Nephron progenitor cell (in vitro differentiated cells): Measurements from ENCODE around the gene BRAT1.
A peak's percentile ranks its signal among the peaks of the same experiment; 100 is the strongest.

Experiments used
- DNase-seq: peaks from one replicate; pipeline ENCODE4 v3.0.0; 2021
- H3K27ac Mint-ChIP-seq: 2 replicates; pipeline ENCODE4 v1.8.0; 2021; ENCODE audit warnings: mild to moderate bottlenecking, moderate library complexity, mixed read lengths
- H3K27me3 Mint-ChIP-seq: 2 replicates; pipeline ENCODE4 v1.8.0; 2021; ENCODE audit warnings: mild to moderate bottlenecking, low read depth, mixed read lengths; ENCODE audit not compliant: poor library complexity
- H3K36me3 Mint-ChIP-seq: 2 replicates; pipeline ENCODE4 v1.8.0; 2021; ENCODE audit warnings: low read depth, mixed read lengths
- H3K4me1 Mint-ChIP-seq: 2 replicates; pipeline ENCODE4 v1.8.0; 2021; ENCODE audit warnings: mixed read lengths
- H3K4me3 Mint-ChIP-seq: 2 replicates; pipeline ENCODE4 v1.8.0; 2021; ENCODE audit warnings: mild to moderate bottlenecking, moderate library complexity, mixed read lengths
- H3K9me3 Mint-ChIP-seq: 2 replicates; pipeline ENCODE4 v1.8.0; 2021; ENCODE audit warnings: mild to moderate bottlenecking, moderate library complexity, mixed read lengths
- CTCF ChIP-seq: fragments of 200-600 bp; sonication (generic); IDR thresholded peaks from 2 replicates; pipeline ENCODE4 v1.5.0; 2021; ENCODE audit warnings: antibody characterized with exemption

BRAT1 gene

GRCh38 chr7:2495418-2496299 is 59.7 kb downstream of the BRAT1 start:
- no peaks in the 10 kb centered on the region for H3K36me3 Mint-ChIP-seq
- peaks cover 80% of the 10 kb centered on the region for H3K4me1 Mint-ChIP-seq
- peaks cover 7% of the 10 kb centered on the region for H3K27me3 Mint-ChIP-seq
- TF ChIP-seq CTCF = no peak
- H3K4me3 Mint-ChIP-seq = peak overlapping the region; percentile 15
- peaks cover 8% of the 10 kb centered on the region for H3K9me3 Mint-ChIP-seq
- peak; percentile 55 for DNase-seq
- H3K27ac Mint-ChIP-seq = no peak overlapping the region

- no peak for DNase-seq
- Mint-ChIP-seq H3K4me3 (no peak overlapping the region), H3K36me3 (no peaks in the 10 kb centered on the region), H3K27me3 (peaks cover 7% of the 10 kb centered on the region), H3K27ac (no peak overlapping the region), H3K4me1 (peaks cover 76% of the 10 kb centered on the region), H3K9me3 (peaks cover 8% of the 10 kb centered on the region)
- TF ChIP-seq CTCF = no peak
These were observed 60.9 kb downstream of the BRAT1 start for GRCh38 chr7:2494191-2495130.

GRCh38 chr7:2493205-2494164 is 61.8 kb downstream of the BRAT1 start:
- Mint-ChIP-seq H3K27ac (no peak overlapping the region), H3K4me3 (no peak overlapping the region), H3K36me3 (no peaks in the 10 kb centered on the region), H3K4me1 (peaks cover 76% of the 10 kb centered on the region), H3K9me3 (peaks cover 8% of the 10 kb centered on the region), H3K27me3 (peaks cover 7% of the 10 kb centered on the region)
- DNase-seq = no peak
- TF ChIP-seq CTCF = no peak

GRCh38 chr7:2492038-2492437 is 63.3 kb downstream of the BRAT1 start:
- DNase-seq = no peak
- Mint-ChIP-seq H3K4me1 (peaks cover 69% of the 10 kb centered on the region), H3K9me3 (peaks cover 8% of the 10 kb centered on the region), H3K27ac (no peak overlapping the region), H3K27me3 (peaks cover 11% of the 10 kb centered on the region), H3K4me3 (no peak overlapping the region), H3K36me3 (no peaks in the 10 kb centered on the region)
- TF ChIP-seq CTCF = no peak

- DNase-seq = no peak
- Mint-ChIP-seq H3K36me3 (no peaks in the 10 kb centered on the region), H3K4me3 (no peak overlapping the region)
These were observed 65.1 kb downstream of the BRAT1 start for GRCh38 chr7:2490181-2490651.

More at GRCh38 chr7:2490181-2490651, 65.1 kb downstream of the BRAT1 start:
- Mint-ChIP-seq H3K27me3 (peaks cover 13% of the 10 kb centered on the region), H3K9me3 (peaks cover 8% of the 10 kb centered on the region), H3K27ac (no peak overlapping the region), H3K4me1 (peaks cover 54% of the 10 kb centered on the region)
- TF ChIP-seq CTCF = no peak
